ENCODE results near the gene DOCK4.

DOCK4 gene

DNA sequence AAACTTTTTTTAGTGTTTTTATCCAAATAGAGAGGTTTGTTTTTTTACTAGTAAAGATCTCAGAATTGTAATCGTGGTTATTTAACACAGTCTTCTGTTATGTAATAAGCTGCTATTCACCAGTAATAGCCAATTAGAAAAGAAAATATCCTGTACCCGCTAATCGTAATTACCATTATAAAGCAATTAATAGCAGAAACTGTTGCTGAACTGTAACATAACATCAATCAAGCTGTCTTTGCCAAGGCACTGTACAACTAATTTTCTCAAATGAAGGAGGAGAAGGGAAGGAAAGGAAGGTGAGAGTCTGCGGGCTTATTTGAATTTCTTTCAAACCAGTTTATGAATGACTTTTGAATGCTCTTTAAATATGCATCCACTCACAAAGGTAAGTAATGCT lies 9.6 kb upstream of the DOCK4 start:
- no peak overlapping the region for H3K4me3 ChIP-seq (ENCODE audit: low read depth, low read length)
- TF ChIP-seq, protein P1, sequence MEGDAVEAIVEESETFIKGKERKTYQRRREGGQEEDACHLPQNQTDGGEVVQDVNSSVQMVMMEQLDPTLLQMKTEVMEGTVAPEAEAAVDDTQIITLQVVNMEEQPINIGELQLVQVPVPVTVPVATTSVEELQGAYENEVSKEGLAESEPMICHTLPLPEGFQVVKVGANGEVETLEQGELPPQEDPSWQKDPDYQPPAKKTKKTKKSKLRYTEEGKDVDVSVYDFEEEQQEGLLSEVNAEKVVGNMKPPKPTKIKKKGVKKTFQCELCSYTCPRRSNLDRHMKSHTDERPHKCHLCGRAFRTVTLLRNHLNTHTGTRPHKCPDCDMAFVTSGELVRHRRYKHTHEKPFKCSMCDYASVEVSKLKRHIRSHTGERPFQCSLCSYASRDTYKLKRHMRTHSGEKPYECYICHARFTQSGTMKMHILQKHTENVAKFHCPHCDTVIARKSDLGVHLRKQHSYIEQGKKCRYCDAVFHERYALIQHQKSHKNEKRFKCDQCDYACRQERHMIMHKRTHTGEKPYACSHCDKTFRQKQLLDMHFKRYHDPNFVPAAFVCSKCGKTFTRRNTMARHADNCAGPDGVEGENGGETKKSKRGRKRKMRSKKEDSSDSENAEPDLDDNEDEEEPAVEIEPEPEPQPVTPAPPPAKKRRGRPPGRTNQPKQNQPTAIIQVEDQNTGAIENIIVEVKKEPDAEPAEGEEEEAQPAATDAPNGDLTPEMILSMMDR (IDR thresholded peaks at IDR 0.05; ENCODE audit: low read depth, low read length) = no peak

DNA sequence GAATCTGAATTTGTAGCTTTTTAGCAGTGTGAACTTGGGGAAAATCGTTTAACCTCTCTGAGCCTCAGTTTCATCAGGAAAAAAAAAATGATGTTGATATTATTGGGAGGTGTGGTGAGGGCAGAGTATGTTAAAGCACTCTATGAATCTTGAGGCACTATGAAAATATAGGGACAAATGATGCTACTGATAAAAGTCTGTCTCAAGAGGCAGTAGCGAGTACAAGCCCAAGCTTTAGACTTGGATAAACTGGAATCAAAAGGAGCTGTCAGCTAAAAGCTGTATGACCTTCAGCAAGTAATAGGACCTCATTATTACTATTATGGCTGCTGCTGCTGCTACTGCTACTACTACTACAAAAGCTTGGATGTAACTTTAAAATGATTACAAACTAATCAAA lies 8.7 kb upstream of the DOCK4 start:
- H3K4me3 ChIP-seq (ENCODE audit: low read depth, low read length) = no peak overlapping the region
- TF ChIP-seq, protein P1 (IDR thresholded peaks at IDR 0.05; ENCODE audit: low read depth, low read length) = no peak

DNA sequence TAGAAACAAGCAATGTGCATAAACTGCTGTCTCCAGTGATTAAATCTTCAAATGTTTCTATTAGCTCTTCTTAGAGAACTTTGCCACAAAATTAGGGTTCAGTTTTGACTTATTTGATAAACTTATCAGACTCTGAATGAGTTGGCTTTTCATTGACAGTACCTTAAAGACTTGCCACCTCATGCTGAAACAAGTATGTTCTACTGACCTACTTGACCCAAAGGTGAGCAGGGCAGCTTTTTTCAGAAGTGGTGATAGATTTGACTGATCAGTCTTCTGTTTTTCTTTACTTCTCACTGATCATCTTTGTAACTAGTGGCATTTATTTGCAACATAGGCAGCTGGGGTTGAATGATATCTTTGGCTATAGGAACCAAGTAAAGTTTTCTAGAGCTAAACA lies 8.1 kb upstream of the DOCK4 start:
- TF ChIP-seq, protein P1 (IDR thresholded peaks at IDR 0.05; ENCODE audit: low read depth, low read length) = no peak
- H3K4me3 ChIP-seq (ENCODE audit: low read depth, low read length) = no peak overlapping the region

DNA sequence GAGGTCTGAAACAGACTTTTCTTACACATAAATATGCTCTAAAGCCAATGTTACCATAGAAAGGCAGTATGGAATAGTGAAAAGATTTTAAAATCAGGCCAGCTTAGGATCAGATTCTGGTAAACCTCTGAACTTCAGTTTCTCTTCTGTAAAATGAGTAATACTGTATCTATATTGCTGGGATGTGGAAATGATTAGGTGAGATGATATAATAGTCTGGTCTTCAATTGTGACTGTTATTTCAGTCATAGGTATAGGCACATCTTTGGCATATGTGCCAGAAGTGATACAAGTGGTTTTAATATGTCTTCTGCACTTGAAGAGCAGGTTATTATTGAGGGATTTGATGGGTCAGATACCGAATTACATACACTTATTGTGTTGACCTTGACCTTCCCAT lies 7.5 kb upstream of the DOCK4 start:
- TF ChIP-seq, protein P1 (IDR thresholded peaks at IDR 0.05; ENCODE audit: low read depth, low read length) = no peak
- no peak overlapping the region for H3K4me3 ChIP-seq (ENCODE audit: low read depth, low read length)

DNA sequence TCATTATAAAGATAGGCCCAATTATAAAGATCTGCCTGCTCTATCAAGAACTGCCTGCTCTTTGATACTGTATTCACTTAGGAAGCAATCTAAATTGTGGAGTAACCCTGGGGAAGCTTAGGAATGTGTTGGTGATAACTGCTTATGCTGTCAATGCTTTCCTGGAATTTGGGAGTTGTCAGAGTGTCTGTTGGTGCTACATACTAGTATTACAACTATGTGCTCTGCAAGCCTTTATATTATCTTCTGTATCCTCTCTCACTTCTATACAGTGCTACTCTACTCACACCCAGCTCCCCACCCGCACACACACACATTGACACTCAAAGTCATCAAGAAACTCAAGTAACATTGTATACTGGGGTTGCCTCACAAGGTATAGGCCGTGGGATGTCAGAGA lies 6.4 kb upstream of the DOCK4 start:
- TF ChIP-seq, protein P1 (IDR thresholded peaks at IDR 0.05; ENCODE audit: low read depth, low read length) = no peak

DNA sequence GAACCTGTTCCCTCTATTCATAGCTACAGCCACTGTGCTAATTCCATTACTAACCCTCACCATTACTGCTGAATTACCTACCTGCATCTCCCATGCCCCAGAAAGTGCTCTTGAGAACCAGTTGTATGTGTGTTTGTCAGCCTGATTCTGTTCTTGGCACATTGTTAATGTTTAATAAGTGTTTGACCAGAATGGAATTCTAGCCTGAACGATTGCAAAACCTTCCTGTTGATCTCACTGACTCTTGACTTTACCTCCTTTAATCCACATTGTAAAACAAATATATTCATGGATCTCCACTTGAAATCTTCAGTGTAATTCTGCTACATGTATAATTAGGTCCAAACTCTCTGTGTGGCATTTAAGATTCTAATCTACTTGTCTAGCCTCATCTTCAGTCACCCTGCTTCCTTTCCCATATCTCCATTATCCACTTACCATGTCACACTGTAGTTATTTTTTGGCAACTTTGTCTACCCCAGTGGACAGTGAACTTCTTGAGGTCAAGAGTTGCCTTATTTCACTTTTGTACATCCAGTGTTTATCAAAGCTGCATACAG lies 5.2 kb upstream of the DOCK4 start:
- no peak overlapping the region for H3K4me3 ChIP-seq (ENCODE audit: low read depth, low read length)
- TF ChIP-seq, protein P1 (IDR thresholded peaks at IDR 0.05; ENCODE audit: low read depth, low read length) = no peak

More for the DNA sequence above, 6.4 kb upstream of the DOCK4 start:
- no peak overlapping the region for H3K4me3 ChIP-seq (ENCODE audit: low read depth, low read length)

DNA sequence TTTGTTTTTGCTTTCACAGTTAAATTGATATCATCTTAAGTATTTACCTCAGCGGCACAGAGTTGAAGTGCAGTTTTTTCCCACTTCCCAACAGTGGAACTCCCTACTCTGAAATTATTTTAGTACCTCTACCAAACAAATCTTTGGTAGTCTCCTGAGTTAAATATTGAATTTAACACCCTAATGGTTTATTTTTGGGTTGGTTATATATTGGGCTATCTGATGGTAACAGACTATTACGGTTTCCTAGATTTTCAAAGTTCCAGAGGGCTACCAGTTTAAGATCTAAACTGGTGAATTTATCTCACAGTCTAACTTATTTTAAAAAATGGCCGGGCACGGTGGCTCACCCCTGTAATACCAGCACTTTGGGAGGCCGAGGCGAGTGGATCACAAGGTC lies 1.6 kb upstream of the DOCK4 start:
- peak overlapping the region; percentile 98 for H3K4me3 ChIP-seq (ENCODE audit: low read depth, low read length)
- TF ChIP-seq, protein P1 (IDR thresholded peaks at IDR 0.05; ENCODE audit: low read depth, low read length) = no peak

All from WI38 (cell line).